ENCODE data around the gene CDT1. TPM values are rescaled to one million over a fixed set of nuclear protein-coding genes. Genes with fewer than 3 reads are reported as not detected.

CDT1 gene
- total RNA-seq, 3 donors from 2014 or later (not counting 1 experiment from before 2014, with no cell fraction given), result 2.2 to 3.8 (median 2.6) TPM

- Histone ChIP-seq H3K36me3 (ENCODE audit: control insufficient read depth, insufficient read depth, low read length) (peaks cover 22% of the 10 kb centered on the region), H3K9me3 (ENCODE audit: control insufficient read depth, insufficient read depth, low read length) (no peaks in the 10 kb centered on the region), H3K27me3 (ENCODE audit: control insufficient read depth, insufficient read depth, low read length) (no peaks in the 10 kb centered on the region), H3K4me3 (ENCODE audit: low read length) (peak overlapping the region; percentile 97), H3K27ac (ENCODE audit: low read length) (no peak overlapping the region), H3K4me1 (ENCODE audit: control insufficient read depth, insufficient read depth, low read length) (peaks cover 43% of the 10 kb centered on the region)
- Mint-ChIP-seq H3K36me3 (no peaks in the 10 kb centered on the region), H3K9me3 (no peaks in the 10 kb centered on the region), H3K4me1 (peaks cover 18 to 27% of the 10 kb centered on the region in 2 donors), H3K27ac (peak overlapping the region; percentile 91 to 93), H3K27me3 (ENCODE audit: low read depth in 2 of 2) (no peaks in the 10 kb centered on the region), H3K4me3 (peak overlapping the region; percentile 97)
- TF ChIP-seq CTCF (IDR thresholded peaks at IDR 0.05), result peak; percentile 63
- 15% methylated on average over 12 of the region's 12 CpGs for WGBS (ENCODE audit: insufficient coverage)
- intact Hi-C loops (cut with micrococcal nuclease), result loop anchor here (2.0 to 5.0 kb wide), 3 partner anchors 45 to 299 kb away; no protein-coding TSS in a partner anchor
- ATAC-seq (peak; percentile 28 to 37 (median 36)), DNase-seq (peak; percentile 54 to 85)
Observed at GRCh38 chr16:88857728-88858339, 54.2 kb downstream of the CDT1 start.

Other genes with a start within 250 kb of the CDT1 start
- 100 to 1,000 TPM; 125 to 130 (median 126) TPM for gene ZC3H18, start 233.4 kb upstream of the CDT1 start, total RNA-seq
- 1 to 10 TPM in 2 of 3 donors, under 1 TPM in 1; 0.61 to 3.0 (median 1.2) TPM for gene IL17C, start 165.2 kb upstream of the CDT1 start, total RNA-seq
- 1,000 to 10,000 TPM; 1,001 to 1,351 (median 1,051) TPM for gene CYBA, start 152.7 kb upstream of the CDT1 start, total RNA-seq
- gene MVD, start 140.7 kb upstream of the CDT1 start, total RNA-seq, result 100 to 1,000 TPM; 176 to 271 (median 185) TPM
- gene SNAI3, start 117.3 kb upstream of the CDT1 start, total RNA-seq, result 1 to 10 TPM; 8.2 to 9.2 (median 8.4) TPM
- gene RNF166, start 97.4 kb upstream of the CDT1 start, total RNA-seq, result 100 to 1,000 TPM; 459 to 712 (median 501) TPM
- 10 to 100 TPM; 36.6 to 43.3 (median 39.9) TPM for gene CTU2, start 97.3 kb upstream of the CDT1 start, total RNA-seq
- 100 to 1,000 TPM; 172 to 197 (median 183) TPM for gene PIEZO1, start 18.6 kb upstream of the CDT1 start, total RNA-seq
- gene APRT, start 8.1 kb downstream of the CDT1 start, total RNA-seq, result 100 to 1,000 TPM; 118 to 123 (median 120) TPM
- gene GALNS, start 53.2 kb downstream of the CDT1 start, total RNA-seq, result 10 to 100 TPM; 58.1 to 75.8 (median 65.7) TPM
- 10 to 100 TPM; 31.9 to 39.0 (median 36.2) TPM for gene TRAPPC2L, start 53.3 kb downstream of the CDT1 start, total RNA-seq
- gene PABPN1L, start 62.9 kb downstream of the CDT1 start, total RNA-seq, result under 1 TPM in 1 of 3 donors, not detected in 2; 0.43 TPM
- gene CBFA2T3, start 173.4 kb downstream of the CDT1 start, total RNA-seq, result 1 to 10 TPM; 2.5 to 7.8 (median 4.2) TPM

All from natural killer cell (primary cell).